Subcutaneous adipose tissue (tissue), 4 donors: ENCODE measurements around the gene SOCS4. TPM values are rescaled to one million over a fixed set of nuclear protein-coding genes. Genes with fewer than 3 reads are reported as not detected.

Experiments used
- total RNA-seq, 4 donors: library from RNA; depleted of rRNA; stranded (reverse); fragments of >200 nt; gene quantifications; one replicate each; pipeline ENCODE4 v1.1.0, GENCODE V29; 2016
- TF ChIP-seq, protein P1 (sequence below): fragments of 450-650 bp; IDR thresholded peaks from one replicate; pipeline ENCODE4 v1.5.1; 2016; ENCODE audit warnings: low read depth, mild to moderate bottlenecking, control low read depth, antibody characterized with exemption, moderate library complexity

The SOCS4 gene
- total RNA-seq, 4 donors from 2014 or later = 14.1 to 29.7 (median 15.0) TPM

DNA sequence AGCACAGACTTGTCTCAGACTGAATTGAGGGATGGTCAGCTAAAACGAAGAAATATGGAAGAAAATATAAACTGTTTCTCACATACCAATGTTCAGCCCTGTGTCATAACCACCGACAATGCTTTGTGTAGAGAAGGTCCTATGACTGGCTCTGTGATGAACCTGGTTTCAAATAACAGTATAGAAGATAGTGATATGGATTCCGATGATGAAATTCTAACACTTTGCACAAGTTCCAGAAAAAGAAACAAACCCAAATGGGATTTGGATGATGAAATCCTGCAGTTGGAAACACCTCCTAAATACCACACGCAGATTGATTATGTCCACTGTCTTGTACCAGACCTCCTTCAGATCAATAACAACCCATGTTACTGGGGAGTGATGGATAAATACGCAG lies 16.5 kb downstream of the SOCS4 start:
- TF ChIP-seq, protein P1, sequence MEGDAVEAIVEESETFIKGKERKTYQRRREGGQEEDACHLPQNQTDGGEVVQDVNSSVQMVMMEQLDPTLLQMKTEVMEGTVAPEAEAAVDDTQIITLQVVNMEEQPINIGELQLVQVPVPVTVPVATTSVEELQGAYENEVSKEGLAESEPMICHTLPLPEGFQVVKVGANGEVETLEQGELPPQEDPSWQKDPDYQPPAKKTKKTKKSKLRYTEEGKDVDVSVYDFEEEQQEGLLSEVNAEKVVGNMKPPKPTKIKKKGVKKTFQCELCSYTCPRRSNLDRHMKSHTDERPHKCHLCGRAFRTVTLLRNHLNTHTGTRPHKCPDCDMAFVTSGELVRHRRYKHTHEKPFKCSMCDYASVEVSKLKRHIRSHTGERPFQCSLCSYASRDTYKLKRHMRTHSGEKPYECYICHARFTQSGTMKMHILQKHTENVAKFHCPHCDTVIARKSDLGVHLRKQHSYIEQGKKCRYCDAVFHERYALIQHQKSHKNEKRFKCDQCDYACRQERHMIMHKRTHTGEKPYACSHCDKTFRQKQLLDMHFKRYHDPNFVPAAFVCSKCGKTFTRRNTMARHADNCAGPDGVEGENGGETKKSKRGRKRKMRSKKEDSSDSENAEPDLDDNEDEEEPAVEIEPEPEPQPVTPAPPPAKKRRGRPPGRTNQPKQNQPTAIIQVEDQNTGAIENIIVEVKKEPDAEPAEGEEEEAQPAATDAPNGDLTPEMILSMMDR = no peak

DNA sequence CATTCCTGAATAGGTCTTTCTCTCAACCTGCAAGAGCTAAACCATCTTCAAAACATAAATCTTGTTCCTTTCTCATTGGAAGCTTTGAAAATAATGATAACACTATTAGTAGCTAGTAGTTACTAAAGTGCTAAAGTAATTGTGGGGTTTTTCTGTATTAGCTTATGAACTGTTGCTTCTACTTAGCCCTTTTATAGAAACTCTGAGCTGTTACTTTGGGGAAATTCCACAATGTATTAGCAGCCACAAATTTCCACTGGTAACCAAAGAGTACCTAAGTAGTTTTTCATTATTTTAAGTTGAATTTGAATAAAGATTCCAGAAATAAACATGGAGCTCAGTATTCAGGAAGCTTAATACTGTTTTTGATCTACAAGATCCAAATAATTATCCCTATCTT lies 18.1 kb downstream of the SOCS4 start:
- TF ChIP-seq, protein P1 = no peak

DNA sequence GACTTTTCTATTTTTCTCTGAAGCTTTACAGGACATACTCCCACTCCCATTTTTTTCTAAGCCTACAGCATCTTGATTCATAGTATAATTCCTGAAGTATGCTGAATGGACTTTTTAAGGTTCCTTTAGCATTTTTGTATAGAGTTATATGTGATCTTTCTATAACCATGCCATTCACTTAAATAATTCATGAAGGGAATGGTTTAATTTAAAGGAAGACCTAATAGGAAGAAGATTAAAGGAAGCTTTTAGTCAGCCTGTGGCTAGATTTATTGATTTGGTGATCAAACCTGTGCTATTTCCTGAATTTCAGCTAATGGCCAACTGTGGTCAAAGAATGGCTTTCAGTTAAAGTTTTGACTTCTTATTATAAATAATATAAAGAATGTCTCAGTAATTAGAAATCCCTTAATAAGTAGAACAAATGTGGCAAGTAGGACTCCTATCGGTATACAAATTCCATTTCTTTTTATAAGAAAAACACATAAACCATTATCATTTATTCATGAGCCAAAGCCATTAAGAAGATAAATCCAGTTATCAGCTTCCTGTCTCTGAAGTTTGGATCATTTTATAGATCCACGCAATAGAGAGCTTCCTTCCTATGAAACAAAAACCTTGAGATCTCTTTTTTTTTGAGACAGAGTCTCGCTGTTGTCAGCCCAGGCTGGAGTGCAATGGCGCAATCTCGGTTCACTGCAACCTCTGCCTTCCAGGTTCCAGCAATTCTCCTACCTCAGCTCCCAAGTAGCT lies 20.4 kb downstream of the SOCS4 start:
- TF ChIP-seq, protein P1 = no peak

DNA sequence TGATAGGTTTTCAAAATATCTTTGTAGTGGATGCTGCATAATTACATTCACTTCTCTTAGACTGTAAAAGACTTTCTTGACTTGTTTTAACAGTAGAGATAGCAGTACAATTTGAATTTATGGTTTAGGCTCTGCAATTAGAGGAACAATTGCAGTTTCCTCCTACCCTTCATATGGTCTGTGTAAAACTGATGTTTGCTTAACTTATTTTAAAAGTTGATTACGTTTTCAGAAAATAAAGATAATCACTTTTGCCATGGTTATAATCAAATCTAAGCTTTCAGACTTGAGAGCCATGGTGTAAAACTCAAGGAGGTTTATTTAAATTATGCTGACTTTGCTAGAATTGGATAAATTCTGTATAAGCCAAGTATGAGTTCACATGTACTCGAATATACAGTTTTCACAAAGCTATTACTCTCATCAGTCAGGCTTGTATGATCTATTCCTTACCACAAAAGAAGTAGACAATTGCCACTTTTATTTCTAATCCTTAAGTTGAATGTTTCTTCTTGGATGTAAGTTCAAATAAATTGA lies 21.9 kb downstream of the SOCS4 start:
- TF ChIP-seq, protein P1 = no peak

DNA sequence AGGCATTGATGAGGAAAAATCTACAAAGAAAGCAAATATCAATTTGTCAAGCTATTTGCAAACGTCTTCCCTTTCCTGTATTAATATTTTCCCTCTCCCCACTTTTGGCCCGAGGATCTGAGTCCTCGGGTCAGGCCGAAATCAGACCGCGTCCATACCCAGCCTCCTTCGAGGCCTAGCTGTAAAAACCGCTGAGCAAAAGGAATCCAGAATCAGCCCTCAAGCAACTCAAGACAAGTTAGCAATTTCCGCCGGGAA lies 24.1 kb downstream of the SOCS4 start:
- TF ChIP-seq, protein P1 = no peak

DNA sequence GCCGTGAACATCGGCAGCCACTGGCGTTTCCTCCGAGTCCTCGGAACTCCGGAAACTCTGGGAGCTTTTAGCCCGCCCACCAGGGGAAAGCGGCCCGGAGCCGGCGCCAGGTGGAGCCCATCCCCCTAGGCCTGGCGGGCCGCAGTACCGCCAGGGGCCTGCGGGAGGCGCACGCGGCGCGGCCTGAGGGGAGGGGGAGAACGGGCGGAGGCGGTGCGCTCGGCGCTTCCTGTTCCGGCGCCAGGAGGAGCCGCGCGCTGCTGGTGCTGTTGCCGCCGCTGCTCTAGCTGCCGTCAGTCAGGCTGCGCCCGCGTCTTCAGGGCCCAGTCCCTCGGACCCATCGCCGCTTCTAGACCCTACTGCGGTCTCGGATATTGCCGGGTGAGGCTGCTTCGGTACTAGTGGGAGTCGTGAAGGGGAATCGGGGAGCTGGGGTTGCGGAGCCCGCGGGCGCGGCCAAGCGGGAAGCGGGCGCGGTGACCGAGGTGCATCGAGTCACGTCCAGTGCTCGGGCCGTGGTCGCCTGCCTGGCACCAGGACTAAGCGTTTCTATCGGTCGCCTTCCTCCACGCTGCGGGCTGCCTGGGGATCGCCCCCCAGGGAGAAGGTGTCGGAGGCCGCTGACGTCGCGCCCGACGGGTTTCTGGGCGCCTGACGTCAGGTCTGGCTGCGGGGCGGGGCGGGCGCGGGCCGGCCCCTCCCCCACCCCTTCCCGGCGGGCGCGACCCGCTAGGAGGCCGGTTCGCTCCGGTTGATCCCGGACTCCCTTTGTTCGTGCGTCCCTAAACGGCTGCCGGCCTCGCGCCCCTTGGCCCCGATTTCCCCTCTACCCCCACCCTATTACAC lies 24.6 kb downstream of the SOCS4 start, which contains the start of gene MAPK1IP1L:
MAPK1IP1L (plus strand) TSS at position 225 of the 846 bp plus-strand sequence. CDS start 10,037 bp downstream, outside the sequence.
- TF ChIP-seq, protein P1 = no peak
